Tibial nerve (tissue), 4 donors: ENCODE measurements around the gene HK3. TPM values are rescaled to one million over a fixed set of nuclear protein-coding genes. Genes with fewer than 3 reads are reported as not detected.

Source experiments
- DNase-seq, 2 donors: peaks; one replicate each; pipeline ENCODE4 v3.0.0-alpha.2; 2019; ENCODE audit warnings: low spot score in 2 of 2
- H3K27ac ChIP-seq, 4 donors: fragments of 200-600 bp; sonication (generic) in 3 of 4; one replicate each; pipeline ENCODE4 v1.5.1; 2017 to 2019; ENCODE audit warnings: mild to moderate bottlenecking in 1 of 4
- H3K27me3 ChIP-seq, 2 donors: fragments of 200-600 bp; sonication (generic) in 1 of 2; one replicate each; pipeline versions ENCODE4 v1.5.1 to v1.6.0; 2017 to 2019
- H3K36me3 ChIP-seq, 3 donors: fragments of 200-600 bp; sonication (generic); one replicate each; pipeline ENCODE4 v1.5.1; 2018 to 2019
- H3K4me1 ChIP-seq, 4 donors: fragments of 200-600 bp; sonication (generic) in 3 of 4; one replicate each; pipeline ENCODE4 v1.5.1; 2017 to 2019
- H3K4me3 ChIP-seq, 4 donors: fragments of 200-600 bp; sonication (generic) in 3 of 4; one replicate each; pipeline ENCODE4 v1.5.1; 2017 to 2019; ENCODE audit warnings: mild to moderate bottlenecking in 1 of 4, moderate library complexity in 1 of 4
- H3K9me3 ChIP-seq, 4 donors: fragments of 200-600 bp; sonication (generic) in 3 of 4; one replicate each; pipeline ENCODE4 v1.5.1; 2017 to 2019
- EP300 ChIP-seq, 2 donors: sonication (generic); formaldehyde crosslinking; IDR thresholded peaks; one replicate each; pipeline ENCODE4 v1.6.1; 2017; ENCODE audit warnings: antibody characterized with exemption in 2 of 2, mild to moderate bottlenecking in 1 of 2
- POLR2A ChIP-seq, 2 donors: fragments of 450-650 bp; IDR thresholded peaks; one replicate each; pipeline ENCODE4 v1.6.1; 2017; ENCODE audit warnings: antibody characterized with exemption in 2 of 2, mild to moderate bottlenecking in 2 of 2, moderate library complexity in 2 of 2
- WGBS, 2 donors: methylation state at CpG; one replicate each; pipeline ENCODE4 v1.1.5; 2018; 5-methylcytosine and 5-hydroxymethylcytosine counted together
- total RNA-seq, 4 donors: library from RNA; depleted of rRNA; stranded (reverse); fragments of >200 nt; gene quantifications; one replicate each; pipeline ENCODE4 v1.1.0, GENCODE V29; 2016
- TF ChIP-seq, protein P1 (sequence below), 5 experiments: fragments of 200-600 bp in 3 of 5; fragments of 450-650 bp in 2 of 5; sonication (generic) in 3 of 5; IDR thresholded peaks; one replicate each; pipeline ENCODE4 v1.5.1; 2016 to 2019; ENCODE audit warnings: antibody characterized with exemption in 5 of 5, mild to moderate bottlenecking in 3 of 5, moderate library complexity in 2 of 5

Gene HK3
- total RNA-seq, 4 donors from 2014 or later = 6.7 to 24.0 (median 15.0) TPM

DNA sequence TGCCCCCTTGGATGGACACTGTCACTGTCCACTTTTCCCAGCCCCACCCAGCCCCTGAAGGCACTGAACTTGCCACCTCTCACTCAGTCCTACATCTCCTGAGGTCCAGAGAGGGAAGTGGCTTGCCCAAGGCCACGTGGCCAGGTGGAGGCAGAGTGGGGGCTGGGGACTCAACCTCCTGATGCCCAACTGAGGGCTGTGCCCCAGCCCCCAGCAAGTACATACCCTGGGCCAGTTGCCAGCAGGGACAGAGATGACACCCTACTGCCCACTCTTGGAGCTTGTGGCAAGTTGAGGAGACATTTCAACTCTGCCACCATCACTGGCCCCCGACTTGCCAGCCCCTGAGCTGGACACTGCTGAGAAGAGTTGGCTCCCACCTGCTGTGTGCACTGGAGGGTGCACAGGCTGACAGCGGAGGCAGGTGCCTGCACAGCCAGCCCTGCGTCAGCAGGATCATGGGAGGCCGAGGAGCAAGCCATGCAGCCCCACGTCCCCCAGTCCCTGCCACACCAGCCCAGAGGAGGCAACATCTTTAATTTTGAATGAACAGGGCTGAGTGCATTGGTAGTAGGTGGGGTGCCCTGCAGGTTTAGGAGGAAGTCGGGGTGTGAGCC, 49.4 kb downstream of the HK3 start:
- no peak overlapping the region for H3K27ac ChIP-seq
- TF ChIP-seq POLR2A (IDR thresholded peaks at IDR 0.05) = no peak
- TF ChIP-seq, protein P1, sequence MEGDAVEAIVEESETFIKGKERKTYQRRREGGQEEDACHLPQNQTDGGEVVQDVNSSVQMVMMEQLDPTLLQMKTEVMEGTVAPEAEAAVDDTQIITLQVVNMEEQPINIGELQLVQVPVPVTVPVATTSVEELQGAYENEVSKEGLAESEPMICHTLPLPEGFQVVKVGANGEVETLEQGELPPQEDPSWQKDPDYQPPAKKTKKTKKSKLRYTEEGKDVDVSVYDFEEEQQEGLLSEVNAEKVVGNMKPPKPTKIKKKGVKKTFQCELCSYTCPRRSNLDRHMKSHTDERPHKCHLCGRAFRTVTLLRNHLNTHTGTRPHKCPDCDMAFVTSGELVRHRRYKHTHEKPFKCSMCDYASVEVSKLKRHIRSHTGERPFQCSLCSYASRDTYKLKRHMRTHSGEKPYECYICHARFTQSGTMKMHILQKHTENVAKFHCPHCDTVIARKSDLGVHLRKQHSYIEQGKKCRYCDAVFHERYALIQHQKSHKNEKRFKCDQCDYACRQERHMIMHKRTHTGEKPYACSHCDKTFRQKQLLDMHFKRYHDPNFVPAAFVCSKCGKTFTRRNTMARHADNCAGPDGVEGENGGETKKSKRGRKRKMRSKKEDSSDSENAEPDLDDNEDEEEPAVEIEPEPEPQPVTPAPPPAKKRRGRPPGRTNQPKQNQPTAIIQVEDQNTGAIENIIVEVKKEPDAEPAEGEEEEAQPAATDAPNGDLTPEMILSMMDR (IDR thresholded peaks at IDR 0.05) = no peak
- H3K4me3 ChIP-seq = no peak overlapping the region
- no peaks in the 10 kb centered on the region for H3K9me3 ChIP-seq
- H3K4me1 ChIP-seq = no peaks in the 10 kb centered on the region
- no peaks in the 10 kb centered on the region for H3K36me3 ChIP-seq
- WGBS, 2 donors = 78 to 79% methylated on average over 3 to 5 of the region's 7 CpGs
- DNase-seq = no peak
- peaks cover 0 to 57% of the 10 kb centered on the region in 2 donors for H3K27me3 ChIP-seq

DNA sequence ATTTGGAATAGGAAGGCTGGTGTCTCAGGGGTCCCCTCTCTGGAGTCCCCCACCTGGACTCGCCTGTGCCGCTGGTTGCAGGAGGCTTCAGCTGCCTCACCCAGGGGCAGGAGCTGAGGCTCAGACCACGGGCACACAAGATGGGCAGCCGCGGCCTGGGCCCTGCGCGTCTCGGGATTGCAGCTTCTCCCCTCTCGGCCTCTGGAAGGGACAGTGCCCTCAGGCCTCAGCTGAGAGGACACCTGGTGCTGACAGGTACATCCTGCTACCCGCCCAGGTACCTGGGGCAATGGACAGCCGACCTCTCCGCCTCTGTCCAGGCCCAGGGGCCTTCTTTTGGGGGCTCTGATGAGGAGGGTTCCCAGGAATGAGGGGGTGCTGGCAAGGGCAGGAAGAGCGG, 50.5 kb downstream of the HK3 start:
- 86 to 88% methylated on average over 7 to 12 of the region's 13 CpGs for WGBS, 2 donors
- no peak overlapping the region for H3K4me3 ChIP-seq
- H3K36me3 ChIP-seq = no peaks in the 10 kb centered on the region
- H3K27ac ChIP-seq = no peak overlapping the region
- DNase-seq = no peak
- no peaks in the 10 kb centered on the region for H3K9me3 ChIP-seq
- H3K4me1 ChIP-seq = no peaks in the 10 kb centered on the region
- no peak for TF ChIP-seq POLR2A (IDR thresholded peaks at IDR 0.05)
- TF ChIP-seq, protein P1 (IDR thresholded peaks at IDR 0.05) = no peak
- peaks cover 0 to 64% of the 10 kb centered on the region in 2 donors for H3K27me3 ChIP-seq

DNA sequence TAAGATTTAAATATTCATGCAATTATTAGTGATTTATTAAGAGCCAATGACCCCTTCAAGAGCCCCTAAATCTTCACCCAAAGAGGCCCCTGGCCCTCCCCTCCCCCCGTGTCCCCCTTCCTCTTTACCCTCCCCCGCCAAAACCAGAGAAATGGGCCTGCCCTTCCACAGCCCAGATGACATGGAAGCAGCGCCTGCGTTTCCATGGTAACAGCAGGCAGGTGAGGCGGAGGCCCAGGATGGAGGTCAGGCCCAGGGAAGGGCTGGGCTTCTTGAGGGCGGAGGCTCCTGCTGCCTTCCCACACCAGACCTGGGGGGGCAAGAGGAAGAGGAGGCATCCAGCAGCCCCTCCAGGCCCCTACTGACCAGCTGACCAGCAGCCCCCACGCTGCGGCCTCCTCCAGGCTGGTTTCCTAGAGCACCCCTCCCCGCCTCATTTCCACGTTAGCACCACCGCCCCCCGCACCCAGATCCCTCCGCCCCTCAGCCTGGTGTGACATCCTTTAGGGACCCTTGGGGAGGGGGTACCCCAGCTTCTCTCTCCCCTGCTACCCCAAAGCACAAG, 51.3 kb downstream of the HK3 start:
- Histone ChIP-seq H3K27me3 (peaks cover 0 to 64% of the 10 kb centered on the region in 2 donors), H3K36me3 (no peaks in the 10 kb centered on the region), H3K4me1 (no peaks in the 10 kb centered on the region), H3K9me3 (no peaks in the 10 kb centered on the region), H3K27ac (no peak overlapping the region), H3K4me3 (no peak overlapping the region)
- 75 to 81% methylated on average over 12 to 13 of the region's 13 CpGs for WGBS, 2 donors
- TF ChIP-seq EP300 (IDR thresholded peaks at IDR 0.05) (no peak), POLR2A (IDR thresholded peaks at IDR 0.05) (no peak)
- TF ChIP-seq, protein P1 (IDR thresholded peaks at IDR 0.05) = no peak
- DNase-seq = no peak

DNA sequence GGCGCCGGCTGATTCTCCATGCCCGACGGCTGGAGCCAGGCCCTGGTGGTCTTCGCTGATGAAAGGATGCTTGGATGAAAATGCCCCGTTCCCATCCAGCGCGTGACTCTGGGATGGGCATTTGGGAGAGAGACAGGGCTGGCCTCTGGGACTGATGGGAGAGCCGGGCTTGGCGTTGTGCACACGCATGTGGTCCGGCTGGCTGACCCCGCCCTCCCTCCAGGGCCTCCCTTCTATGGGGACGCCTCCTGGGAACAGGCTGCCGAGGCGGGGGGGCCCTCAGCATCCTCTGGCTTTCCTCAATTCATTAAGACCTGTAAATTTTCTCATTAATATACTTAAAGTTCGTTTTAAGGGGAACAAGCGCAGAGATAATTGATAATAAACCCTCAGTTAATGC, 52.0 kb downstream of the HK3 start:
- Histone ChIP-seq H3K27me3 (peaks cover 0 to 64% of the 10 kb centered on the region in 2 donors), H3K27ac (no peak overlapping the region), H3K9me3 (no peaks in the 10 kb centered on the region), H3K36me3 (no peaks in the 10 kb centered on the region), H3K4me3 (no peak overlapping the region), H3K4me1 (no peaks in the 10 kb centered on the region)
- TF ChIP-seq EP300 (IDR thresholded peaks at IDR 0.05) (no peak), POLR2A (IDR thresholded peaks at IDR 0.05) (no peak)
- TF ChIP-seq, protein P1 (IDR thresholded peaks at IDR 0.05) = no peak
- WGBS, 2 donors = 46 to 53% methylated on average over 17 to 18 of the region's 18 CpGs
- no peak for DNase-seq

DNA sequence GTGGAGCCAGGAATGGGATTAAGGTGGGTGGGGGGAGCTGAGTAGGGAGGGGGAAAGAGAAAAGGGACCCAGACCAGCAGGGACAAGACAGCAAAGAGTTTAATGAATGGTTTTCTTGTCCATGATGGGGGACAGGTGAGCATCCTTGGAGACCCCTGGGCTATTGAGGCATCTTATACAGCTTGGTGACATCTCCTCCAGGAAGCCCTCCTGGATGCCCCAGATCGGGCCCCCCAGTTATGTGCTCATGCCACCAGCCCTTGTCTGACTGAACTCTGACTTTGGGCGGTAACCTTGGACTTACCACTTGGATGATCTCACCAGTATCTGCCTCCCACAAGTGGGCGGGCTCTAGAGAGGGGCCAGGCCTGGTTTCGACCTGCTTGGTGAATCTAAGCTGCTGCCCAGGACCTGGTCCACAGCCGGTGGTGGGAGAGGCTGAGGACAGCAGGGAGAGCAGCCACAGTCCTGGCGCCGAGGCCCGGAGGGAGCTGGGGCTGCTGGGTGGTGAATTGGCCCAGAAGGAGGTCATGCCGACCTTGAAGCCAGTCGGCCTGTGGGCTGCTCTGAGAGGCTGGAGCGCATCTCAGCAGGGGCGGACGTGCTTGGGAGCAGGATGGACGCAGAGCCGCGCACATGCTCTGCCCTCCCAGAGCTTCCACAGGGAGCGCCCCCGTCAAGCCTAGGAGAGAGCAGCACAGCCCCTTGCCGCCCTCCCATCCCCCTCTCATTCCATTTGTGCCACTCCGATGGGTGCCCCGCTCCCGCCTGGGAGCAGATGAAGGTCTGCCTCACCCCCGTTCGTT, 52.6 kb downstream of the HK3 start:
- no peak for DNase-seq
- Histone ChIP-seq H3K4me1 (no peaks in the 10 kb centered on the region), H3K36me3 (no peaks in the 10 kb centered on the region), H3K9me3 (no peaks in the 10 kb centered on the region), H3K27ac (no peak overlapping the region), H3K27me3 (peaks cover 0 to 63% of the 10 kb centered on the region in 2 donors), H3K4me3 (no peak overlapping the region)
- 36 to 55% methylated on average over 12 to 19 of the region's 24 CpGs for WGBS, 2 donors
- TF ChIP-seq EP300 (IDR thresholded peaks at IDR 0.05) = no peak
- TF ChIP-seq, protein P1 (IDR thresholded peaks at IDR 0.05) = no peak
- no peak for TF ChIP-seq POLR2A (IDR thresholded peaks at IDR 0.05)
